MM.1S (cell line): ENCODE data around the gene ACTL7B.

Experiments
- DNase-seq: peaks from one replicate; pipeline ENCODE4 v3.0.0-alpha.2; 2015
- H2AFZ ChIP-seq: fragments of 300-600 bp; sonication (generic); 2 replicates; pipeline ENCODE4 v1.6.0; 2016; ENCODE audit warnings: antibody characterized with exemption, low read length
- H3F3A ChIP-seq: fragments of 300-600 bp; sonication (generic); 2 replicates; pipeline ENCODE4 v1.6.1; 2016; ENCODE audit warnings: mild to moderate bottlenecking, antibody characterized with exemption, low read length, moderate library complexity, mixed read lengths; ENCODE audit not compliant: insufficient read depth
- H3K27ac ChIP-seq: fragments of 300-600 bp; sonication (generic); 2 replicates; pipeline ENCODE4 v1.5.1; 2016; ENCODE audit warnings: mild to moderate bottlenecking, low read length
- H3K27me3 ChIP-seq: fragments of 300-600 bp; sonication (generic); replicated peaks from 2 replicates; pipeline ENCODE4 v1.6.0; 2016; ENCODE audit warnings: low read length; ENCODE audit not compliant: insufficient read depth
- H3K36me3 ChIP-seq: fragments of 300-600 bp; sonication (generic); replicated peaks from 2 replicates; pipeline ENCODE4 v1.6.1; 2016; ENCODE audit warnings: mild to moderate bottlenecking, low read length, mixed read lengths; ENCODE audit not compliant: insufficient read depth
- H3K4me1 ChIP-seq: fragments of 300-600 bp; sonication (generic); 2 replicates; pipeline ENCODE4 v1.6.1; 2016; ENCODE audit warnings: low read length, mixed read lengths
- H3K4me2 ChIP-seq: fragments of 300-600 bp; sonication (generic); 2 replicates; pipeline ENCODE4 v1.6.0; 2016; ENCODE audit warnings: low read depth, low read length
- H3K4me3 ChIP-seq: fragments of 300-600 bp; sonication (generic); 2 replicates; pipeline ENCODE4 v1.5.1; 2016; ENCODE audit warnings: low read length, mixed read lengths
- H3K79me2 ChIP-seq: fragments of 300-600 bp; sonication (generic); 2 replicates; pipeline ENCODE4 v1.6.1; 2016; ENCODE audit warnings: mixed run types, low read length, mixed read lengths
- H3K9ac ChIP-seq: fragments of 300-600 bp; sonication (generic); 2 replicates; pipeline ENCODE4 v1.6.1; 2016; ENCODE audit warnings: low read length, mixed read lengths
- H3K9me2 ChIP-seq: fragments of 300-600 bp; sonication (generic); replicated peaks from 2 replicates; pipeline ENCODE4 v1.6.1; 2016; ENCODE audit warnings: mild to moderate bottlenecking, low read length, mixed read lengths; ENCODE audit not compliant: insufficient read depth
- H3K9me3 ChIP-seq: fragments of 300-600 bp; sonication (generic); replicated peaks from 2 replicates; pipeline ENCODE4 v1.6.1; 2016; ENCODE audit warnings: mild to moderate bottlenecking, low read length, mixed read lengths; ENCODE audit not compliant: insufficient read depth
- H4K20me1 ChIP-seq: fragments of 300-600 bp; sonication (generic); 2 replicates; pipeline ENCODE4 v1.6.1; 2016; ENCODE audit warnings: mild to moderate bottlenecking, low read length, moderate library complexity, mixed read lengths; ENCODE audit not compliant: insufficient read depth
- EZH2 ChIP-seq: fragments of 300-600 bp; sonication (generic); optimal IDR thresholded peaks from 2 replicates; pipeline ENCODE3; 2017; ENCODE audit warnings: low read depth, mild to moderate bottlenecking, antibody characterized with exemption, low read length, mixed read lengths
- EZH2phosphoT487 ChIP-seq: fragments of 300-600 bp; sonication (generic); IDR thresholded peaks from 2 replicates; pipeline ENCODE4 v1.6.1; 2018; ENCODE audit warnings: antibody characterized with exemption, low read length
- TF ChIP-seq, protein P1 (sequence below): fragments of 300-600 bp; sonication (generic); IDR thresholded peaks from 2 replicates; pipeline ENCODE4 v1.5.1; 2016; ENCODE audit warnings: antibody characterized with exemption, low read length, mixed read lengths

The ACTL7B gene

DNA sequence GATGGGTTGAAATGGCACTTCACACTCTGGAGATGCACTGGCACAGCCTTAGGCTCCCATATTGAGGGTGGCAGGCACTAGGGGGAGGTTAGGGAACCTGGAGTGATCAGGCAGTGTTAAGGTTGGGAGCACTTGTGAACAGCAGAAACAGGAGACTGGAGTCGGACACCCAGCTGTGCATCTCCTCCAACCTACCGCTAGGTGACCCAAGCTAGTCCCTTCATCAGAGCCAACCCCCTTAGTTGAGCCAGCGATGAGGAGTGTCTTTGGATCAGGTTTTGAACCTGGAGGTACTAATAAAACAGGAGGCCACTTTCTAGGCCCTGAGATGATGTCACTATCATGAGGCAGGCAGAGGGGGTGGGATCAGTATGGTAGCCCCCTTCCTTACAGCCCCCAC, 1.7 kb downstream of the ACTL7B start:
- H3K27ac ChIP-seq = no peak overlapping the region
- no peaks in the 10 kb centered on the region for H3K79me2 ChIP-seq
- DNase-seq = no peak
- H4K20me1 ChIP-seq = no peaks in the 10 kb centered on the region
- H3K9me3 ChIP-seq = no peaks in the 10 kb centered on the region
- H3K4me2 ChIP-seq = no peak overlapping the region
- H3K9me2 ChIP-seq = no peaks in the 10 kb centered on the region
- no peaks in the 10 kb centered on the region for H3K4me1 ChIP-seq
- H3K36me3 ChIP-seq = no peaks in the 10 kb centered on the region
- H3K9ac ChIP-seq = no peak overlapping the region
- H3F3A ChIP-seq = no peaks in the 10 kb centered on the region
- H3K4me3 ChIP-seq = no peak overlapping the region
- TF ChIP-seq, protein P1, sequence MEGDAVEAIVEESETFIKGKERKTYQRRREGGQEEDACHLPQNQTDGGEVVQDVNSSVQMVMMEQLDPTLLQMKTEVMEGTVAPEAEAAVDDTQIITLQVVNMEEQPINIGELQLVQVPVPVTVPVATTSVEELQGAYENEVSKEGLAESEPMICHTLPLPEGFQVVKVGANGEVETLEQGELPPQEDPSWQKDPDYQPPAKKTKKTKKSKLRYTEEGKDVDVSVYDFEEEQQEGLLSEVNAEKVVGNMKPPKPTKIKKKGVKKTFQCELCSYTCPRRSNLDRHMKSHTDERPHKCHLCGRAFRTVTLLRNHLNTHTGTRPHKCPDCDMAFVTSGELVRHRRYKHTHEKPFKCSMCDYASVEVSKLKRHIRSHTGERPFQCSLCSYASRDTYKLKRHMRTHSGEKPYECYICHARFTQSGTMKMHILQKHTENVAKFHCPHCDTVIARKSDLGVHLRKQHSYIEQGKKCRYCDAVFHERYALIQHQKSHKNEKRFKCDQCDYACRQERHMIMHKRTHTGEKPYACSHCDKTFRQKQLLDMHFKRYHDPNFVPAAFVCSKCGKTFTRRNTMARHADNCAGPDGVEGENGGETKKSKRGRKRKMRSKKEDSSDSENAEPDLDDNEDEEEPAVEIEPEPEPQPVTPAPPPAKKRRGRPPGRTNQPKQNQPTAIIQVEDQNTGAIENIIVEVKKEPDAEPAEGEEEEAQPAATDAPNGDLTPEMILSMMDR = no peak
- TF ChIP-seq EZH2 (no peak), EZH2phosphoT487 (no peak)
- no peak overlapping the region for H2AFZ ChIP-seq
- no peaks in the 10 kb centered on the region for H3K27me3 ChIP-seq

DNA sequence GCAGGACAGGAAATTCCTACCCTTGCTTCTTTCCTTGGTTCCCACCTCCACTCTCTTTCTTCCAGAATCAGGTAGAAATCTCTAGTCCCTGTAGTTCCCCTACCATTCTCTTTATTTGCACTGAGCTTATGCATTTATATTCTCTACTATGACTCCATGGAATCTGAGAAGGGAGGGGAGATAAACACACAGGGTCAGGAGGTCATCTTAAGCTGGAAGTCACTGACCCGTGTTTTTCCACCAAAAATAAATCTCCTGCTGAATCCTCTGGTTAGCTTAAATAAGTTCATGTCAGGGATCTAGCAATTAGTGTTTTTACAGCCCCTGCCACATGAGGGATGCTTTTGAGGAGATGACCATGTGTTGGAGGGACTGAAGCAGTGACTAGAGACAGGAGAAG, 3.7 kb downstream of the ACTL7B start:
- no peak for DNase-seq
- H3K4me3 ChIP-seq = no peak overlapping the region
- no peaks in the 10 kb centered on the region for H3K9me3 ChIP-seq
- no peak overlapping the region for H3K9ac ChIP-seq
- no peaks in the 10 kb centered on the region for H3K79me2 ChIP-seq
- H3K27me3 ChIP-seq = no peaks in the 10 kb centered on the region
- no peaks in the 10 kb centered on the region for H3K4me1 ChIP-seq
- H2AFZ ChIP-seq = no peak overlapping the region
- H4K20me1 ChIP-seq = no peaks in the 10 kb centered on the region
- H3K27ac ChIP-seq = no peak overlapping the region
- H3K4me2 ChIP-seq = no peak overlapping the region
- TF ChIP-seq EZH2 (no peak), EZH2phosphoT487 (no peak)
- TF ChIP-seq, protein P1 = no peak
- no peaks in the 10 kb centered on the region for H3F3A ChIP-seq
- H3K36me3 ChIP-seq = no peaks in the 10 kb centered on the region
- H3K9me2 ChIP-seq = no peaks in the 10 kb centered on the region

DNA sequence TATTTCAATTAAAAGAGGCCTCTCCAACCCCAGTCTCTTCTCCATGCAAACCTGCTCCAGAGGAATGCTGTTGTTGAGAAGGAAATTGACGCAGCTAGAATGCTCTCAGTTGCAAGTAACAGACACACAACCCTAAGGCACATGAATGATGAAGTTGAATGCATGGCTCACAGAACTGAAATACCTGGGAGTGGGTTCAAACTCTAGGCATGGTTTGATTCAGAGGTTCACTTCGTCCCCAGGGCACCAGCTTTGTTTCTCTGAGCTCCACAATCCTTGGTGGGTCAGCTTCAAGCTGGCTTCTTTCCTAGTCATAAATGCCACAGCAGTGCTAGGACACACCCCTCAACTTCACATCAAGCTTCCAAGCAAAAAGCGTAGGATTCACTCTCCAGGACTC, 4.6 kb downstream of the ACTL7B start:
- no peaks in the 10 kb centered on the region for H4K20me1 ChIP-seq
- H3K79me2 ChIP-seq = no peaks in the 10 kb centered on the region
- no peaks in the 10 kb centered on the region for H3K9me3 ChIP-seq
- no peaks in the 10 kb centered on the region for H3F3A ChIP-seq
- no peak overlapping the region for H2AFZ ChIP-seq
- TF ChIP-seq, protein P1 = no peak
- TF ChIP-seq EZH2phosphoT487 = no peak
- H3K4me3 ChIP-seq = no peak overlapping the region
- no peaks in the 10 kb centered on the region for H3K36me3 ChIP-seq
- no peak overlapping the region for H3K9ac ChIP-seq
- no peak overlapping the region for H3K27ac ChIP-seq
- no peaks in the 10 kb centered on the region for H3K27me3 ChIP-seq
- H3K9me2 ChIP-seq = no peaks in the 10 kb centered on the region
- DNase-seq = no peak
- no peaks in the 10 kb centered on the region for H3K4me1 ChIP-seq
- H3K4me2 ChIP-seq = no peak overlapping the region
